ENCODE measurements around the gene EFNA1.
"Not testable (repeated sequence)": the region's sequence is repeated elsewhere in the genome, so short reads cannot be mapped to it uniquely, and the experiment has no call there.

Gene EFNA1

GRCh38 chr1:155145491-155145890 is 17.8 kb downstream of the EFNA1 start:
- DNase-seq (ENCODE audit: low spot score) = no peak

GRCh38 chr1:155155996-155156643 is 28.4 kb downstream of the EFNA1 start:
- DNase-seq (ENCODE audit: low spot score) = not testable (repeated sequence)

- no peak for DNase-seq (ENCODE audit: low spot score)
These were observed 31.3 kb downstream of the EFNA1 start for GRCh38 chr1:155158991-155159390.

GRCh38 chr1:155160128-155160527 is 32.5 kb downstream of the EFNA1 start:
- DNase-seq (ENCODE audit: low spot score) = no peak

GRCh38 chr1:155162631-155163030 is 35.0 kb downstream of the EFNA1 start:
- not testable (repeated sequence) for DNase-seq (ENCODE audit: low spot score)

- DNase-seq (ENCODE audit: low spot score) = not testable (repeated sequence)
These were observed 36.1 kb downstream of the EFNA1 start for GRCh38 chr1:155163785-155164184.

- not testable (repeated sequence) for DNase-seq (ENCODE audit: low spot score)
These were observed 36.9 kb downstream of the EFNA1 start for GRCh38 chr1:155164625-155165024.

- DNase-seq (ENCODE audit: low spot score) = no peak
These were observed 38.4 kb downstream of the EFNA1 start for GRCh38 chr1:155166051-155166470.

GRCh38 chr1:155166471-155167165 is 38.9 kb downstream of the EFNA1 start:
- no peak for DNase-seq (ENCODE audit: low spot score)

GRCh38 chr1:155167166-155168104 is 39.8 kb downstream of the EFNA1 start:
- peak; percentile 85 for DNase-seq (ENCODE audit: low spot score)

- DNase-seq (ENCODE audit: low spot score) = not testable (repeated sequence)
These were observed 40.4 kb downstream of the EFNA1 start for GRCh38 chr1:155168105-155168445.

GRCh38 chr1:155168456-155169210 is 41.0 kb downstream of the EFNA1 start:
- peak; percentile 1 for DNase-seq (ENCODE audit: low spot score)

GRCh38 chr1:155169541-155169940 is 41.9 kb downstream of the EFNA1 start:
- peak; percentile 1 for DNase-seq (ENCODE audit: low spot score)

- peak; percentile 0 for DNase-seq (ENCODE audit: low spot score)
These were observed 42.6 kb downstream of the EFNA1 start for GRCh38 chr1:155170101-155170785.

GRCh38 chr1:155170806-155171205 is 43.1 kb downstream of the EFNA1 start:
- no peak for DNase-seq (ENCODE audit: low spot score)

GRCh38 chr1:155171836-155172731 is 44.4 kb downstream of the EFNA1 start:
- DNase-seq (ENCODE audit: low spot score) = peak; percentile 5

- DNase-seq (ENCODE audit: low spot score) = peak; percentile 99
These were observed 45.2 kb downstream of the EFNA1 start, which contains the start of gene KRTCAP2 for GRCh38 chr1:155172732-155173477. TSS of gene KRTCAP2 (minus strand) at chr1:155173304. CDS start at chr1:155173224, 80 bp downstream.

- peak; percentile 89 for DNase-seq (ENCODE audit: low spot score)
These were observed 46.0 kb downstream of the EFNA1 start, which contains the start of gene TRIM46 for GRCh38 chr1:155173478-155174323. TSS of gene TRIM46 (plus strand) at chr1:155173849. CDS start at chr1:155173967, 118 bp downstream.
